GM06990 (cell line): ENCODE data around the gene GIPC1.
A peak's percentile ranks its signal among the peaks of the same experiment; 100 is the strongest.
"Not testable (repeated sequence)": the region's sequence is repeated elsewhere in the genome, so short reads cannot be mapped to it uniquely, and the experiment has no call there.

Source experiments
- DNase-seq: peaks from one replicate; pipeline ENCODE4 v3.0.0-alpha.2; 2011; ENCODE audit not compliant: insufficient read length; ENCODE audit errors: extremely low read depth
- H3K27me3 ChIP-seq: replicated peaks from 2 replicates; pipeline ENCODE4 v1.6.0; 2011; ENCODE audit warnings: low read length; ENCODE audit not compliant: control insufficient read depth, insufficient read depth
- H3K36me3 ChIP-seq: 2 replicates; pipeline ENCODE4 v1.5.1; 2011; ENCODE audit warnings: low read length; ENCODE audit not compliant: control insufficient read depth, insufficient read depth
- H3K4me3 ChIP-seq: replicated peaks from 2 replicates; pipeline ENCODE4 v1.5.1; 2011; ENCODE audit warnings: low read depth, mild to moderate bottlenecking, control low read depth, low read length
- TF ChIP-seq, protein P1 (sequence below): IDR thresholded peaks from 2 replicates; pipeline ENCODE4 v1.5.1; 2011; ENCODE audit warnings: low read length, control low read depth, mild to moderate bottlenecking, inconsistent platforms; ENCODE audit not compliant: insufficient read depth, poor library complexity, severe bottlenecking

Gene GIPC1

DNA sequence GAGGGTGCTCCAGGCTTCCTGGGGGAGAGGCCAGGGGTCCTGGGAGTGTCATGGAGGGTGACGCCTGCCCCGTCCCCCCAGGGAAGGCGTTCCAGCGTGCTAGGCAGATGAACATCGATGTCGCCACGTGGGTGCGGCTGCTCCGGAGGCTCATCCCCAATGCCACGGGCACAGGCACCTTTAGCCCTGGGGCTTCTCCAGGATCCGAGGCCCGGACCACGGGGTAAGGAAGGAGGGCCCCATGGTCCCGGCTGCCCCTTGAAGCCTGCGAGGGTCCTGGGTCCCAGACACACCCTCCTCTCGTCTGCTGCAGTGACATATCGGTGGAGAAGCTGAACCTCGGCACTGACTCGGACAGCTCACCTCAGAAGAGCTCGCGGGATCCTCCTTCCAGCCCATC, 32.2 kb downstream of the GIPC1 start:
- H3K4me3 ChIP-seq, result no peak overlapping the region
- H3K27me3 ChIP-seq, result no peaks in the 10 kb centered on the region
- TF ChIP-seq, protein P1, sequence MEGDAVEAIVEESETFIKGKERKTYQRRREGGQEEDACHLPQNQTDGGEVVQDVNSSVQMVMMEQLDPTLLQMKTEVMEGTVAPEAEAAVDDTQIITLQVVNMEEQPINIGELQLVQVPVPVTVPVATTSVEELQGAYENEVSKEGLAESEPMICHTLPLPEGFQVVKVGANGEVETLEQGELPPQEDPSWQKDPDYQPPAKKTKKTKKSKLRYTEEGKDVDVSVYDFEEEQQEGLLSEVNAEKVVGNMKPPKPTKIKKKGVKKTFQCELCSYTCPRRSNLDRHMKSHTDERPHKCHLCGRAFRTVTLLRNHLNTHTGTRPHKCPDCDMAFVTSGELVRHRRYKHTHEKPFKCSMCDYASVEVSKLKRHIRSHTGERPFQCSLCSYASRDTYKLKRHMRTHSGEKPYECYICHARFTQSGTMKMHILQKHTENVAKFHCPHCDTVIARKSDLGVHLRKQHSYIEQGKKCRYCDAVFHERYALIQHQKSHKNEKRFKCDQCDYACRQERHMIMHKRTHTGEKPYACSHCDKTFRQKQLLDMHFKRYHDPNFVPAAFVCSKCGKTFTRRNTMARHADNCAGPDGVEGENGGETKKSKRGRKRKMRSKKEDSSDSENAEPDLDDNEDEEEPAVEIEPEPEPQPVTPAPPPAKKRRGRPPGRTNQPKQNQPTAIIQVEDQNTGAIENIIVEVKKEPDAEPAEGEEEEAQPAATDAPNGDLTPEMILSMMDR, result no peak
- no peak for DNase-seq
- H3K36me3 ChIP-seq, result peaks cover 20% of the 10 kb centered on the region

DNA sequence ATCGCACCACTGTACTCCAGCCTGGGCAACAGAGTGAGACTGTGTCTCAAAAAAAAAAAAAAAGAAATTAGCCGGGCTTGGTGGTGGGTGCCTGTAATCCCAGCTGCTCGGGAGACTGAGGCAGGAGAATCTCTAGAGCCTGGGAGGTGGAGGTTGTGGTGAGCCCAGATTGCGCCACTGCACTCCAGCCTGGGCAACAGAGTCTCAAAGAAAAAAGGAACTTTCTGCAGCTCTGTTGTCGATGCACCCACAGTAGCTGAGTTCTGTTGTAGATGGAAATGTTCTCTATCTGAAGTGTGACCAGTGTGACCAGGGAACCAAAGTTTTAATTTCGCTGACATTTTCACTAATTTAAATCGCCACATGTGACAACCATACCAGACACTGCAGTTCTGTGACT, 33.5 kb downstream of the GIPC1 start:
- not testable (repeated sequence) for H3K4me3 ChIP-seq, H3K27me3 ChIP-seq, DNase-seq
- H3K36me3 ChIP-seq, result peaks cover 17% of the 10 kb centered on the region

DNA sequence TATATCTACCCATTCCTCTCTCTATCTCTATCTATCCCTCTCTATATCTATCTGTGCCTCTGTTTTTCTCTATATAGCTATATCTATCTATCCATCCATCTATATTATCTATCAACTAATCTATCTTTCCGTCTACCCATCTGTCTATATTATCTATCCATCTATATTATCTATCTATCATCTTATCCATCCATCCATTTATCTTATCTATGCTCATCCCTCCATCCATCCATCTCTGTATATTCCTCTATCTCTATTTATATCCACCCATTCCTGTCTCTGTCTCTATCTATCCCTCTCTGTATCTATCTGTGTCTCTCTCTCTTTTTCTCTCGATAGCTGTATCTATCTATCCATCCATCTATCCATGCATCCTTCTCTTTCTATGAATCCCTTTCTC, 35.0 kb downstream of the GIPC1 start:
- no peak for DNase-seq
- Histone ChIP-seq H3K27me3 (no peaks in the 10 kb centered on the region), H3K36me3 (peaks cover 17% of the 10 kb centered on the region), H3K4me3 (no peak overlapping the region)
- TF ChIP-seq, protein P1, result no peak

DNA sequence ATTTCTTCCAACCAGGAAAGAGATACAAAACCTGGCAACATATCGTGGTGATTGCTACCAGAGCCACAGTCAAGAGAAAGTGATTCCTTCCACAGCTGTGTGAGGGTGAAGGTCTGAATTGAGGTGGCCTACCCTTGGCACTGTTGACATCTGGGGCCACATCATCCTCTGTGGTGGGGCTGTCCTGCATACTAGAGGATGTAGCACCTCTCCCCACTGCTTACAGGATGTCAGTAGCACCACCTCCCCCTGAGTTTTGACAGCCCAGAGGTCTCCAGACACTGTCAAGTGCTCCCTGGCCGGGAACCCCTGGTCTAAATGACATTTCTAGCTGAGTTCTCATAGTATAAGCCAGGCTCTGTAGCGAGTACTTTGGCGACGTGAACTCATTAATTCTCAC, 36.2 kb downstream of the GIPC1 start:
- TF ChIP-seq, protein P1, result no peak
- Histone ChIP-seq H3K4me3 (no peak overlapping the region), H3K36me3 (peaks cover 17% of the 10 kb centered on the region), H3K27me3 (no peaks in the 10 kb centered on the region)
- no peak for DNase-seq

DNA sequence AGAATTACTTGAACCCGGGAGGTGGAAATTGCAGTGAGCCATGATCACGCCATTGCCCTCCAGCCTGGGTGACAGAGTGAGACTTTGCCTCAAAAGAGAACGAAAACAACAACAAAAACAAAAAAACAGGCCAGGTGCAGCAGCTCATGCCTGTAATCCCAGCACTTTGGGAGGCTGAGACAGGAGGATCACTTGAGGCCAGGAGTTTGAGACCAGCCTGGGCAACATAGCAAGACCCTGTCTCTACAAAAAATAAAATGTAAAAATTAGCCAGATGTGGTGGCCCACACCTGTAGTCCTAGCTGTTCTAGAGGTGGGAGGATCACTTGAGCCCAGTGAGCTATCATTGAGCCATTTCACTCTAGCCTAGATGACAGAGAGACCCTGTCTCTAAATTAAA, 43.6 kb downstream of the GIPC1 start:
- not testable (repeated sequence) for DNase-seq
- peaks cover 27% of the 10 kb centered on the region for H3K36me3 ChIP-seq

DNA sequence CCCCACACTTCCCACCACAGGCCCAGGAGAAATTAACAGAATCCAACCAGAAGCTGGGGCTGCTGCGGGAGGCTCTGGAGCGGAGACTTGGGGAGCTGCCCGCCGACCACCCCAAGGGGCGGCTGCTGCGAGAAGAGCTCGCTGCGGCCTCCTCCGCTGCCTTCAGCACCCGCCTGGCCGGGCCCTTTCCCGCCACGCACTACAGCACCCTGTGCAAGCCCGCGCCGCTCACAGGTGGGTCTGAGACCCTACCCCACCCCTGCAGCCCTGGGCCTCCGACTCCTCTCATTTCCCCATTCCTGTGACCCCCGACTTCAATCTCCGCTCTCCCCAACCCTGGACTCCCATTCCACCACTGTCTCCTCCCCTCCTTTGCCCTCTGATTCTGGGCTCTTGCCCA, 45.1 kb downstream of the GIPC1 start:
- DNase-seq, result no peak
- no peak overlapping the region for H3K4me3 ChIP-seq
- TF ChIP-seq, protein P1, result no peak
- peaks cover 34% of the 10 kb centered on the region for H3K36me3 ChIP-seq
- H3K27me3 ChIP-seq, result no peaks in the 10 kb centered on the region

More for the DNA sequence above, 43.6 kb downstream of the GIPC1 start:
- H3K4me3 ChIP-seq, H3K27me3 ChIP-seq: not testable (repeated sequence)

DNA sequence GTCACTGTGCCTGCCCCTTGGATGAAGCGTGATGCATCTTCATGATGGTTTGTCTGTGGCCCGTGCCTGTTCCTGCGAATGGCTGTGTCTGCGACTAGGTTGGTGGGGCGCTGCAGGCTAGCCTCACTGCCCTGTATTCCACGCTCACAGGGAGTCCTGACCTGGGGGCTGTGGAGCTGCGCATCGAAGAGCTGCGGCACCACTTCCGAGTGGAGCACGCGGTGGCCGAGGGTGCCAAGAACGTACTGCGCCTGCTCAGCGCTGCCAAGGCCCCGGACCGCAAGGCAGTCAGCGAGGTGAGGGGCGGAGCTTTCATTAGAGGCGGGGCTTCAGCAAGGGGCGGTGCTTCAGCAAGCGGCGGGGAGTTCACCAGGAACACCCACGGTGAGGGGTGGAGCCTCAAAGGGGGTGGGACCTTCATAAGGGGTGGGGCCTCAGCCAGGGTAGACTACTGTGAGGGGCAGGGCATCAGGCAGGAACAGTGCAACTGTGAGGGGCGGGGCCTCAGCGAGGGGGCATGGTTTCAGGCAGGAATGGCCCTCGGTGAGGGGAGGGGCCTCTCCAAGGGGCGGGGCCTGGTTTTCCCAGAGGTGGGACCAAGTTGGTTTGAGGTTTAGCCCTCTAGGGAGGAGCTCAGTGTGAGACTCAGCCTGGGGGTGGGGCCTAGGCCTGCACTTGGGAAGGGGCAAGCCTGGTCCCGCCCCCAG, 45.6 kb downstream of the GIPC1 start:
- H3K27me3 ChIP-seq, result no peaks in the 10 kb centered on the region
- peak; percentile 64 for DNase-seq
- TF ChIP-seq, protein P1, result no peak
- no peak overlapping the region for H3K4me3 ChIP-seq
- H3K36me3 ChIP-seq, result peaks cover 34% of the 10 kb centered on the region
